Left renal cortex interstitium (tissue), 4 donors: ENCODE measurements around the gene CD5L. TPM values are rescaled to one million over a fixed set of nuclear protein-coding genes. Genes with fewer than 3 reads are reported as not detected.

ENCODE experiments used
- DNase-seq, 4 donors: peaks; one replicate each; pipeline ENCODE4 v3.0.0-alpha.2; 2013; ENCODE audit warnings: low read depth in 4 of 4, low spot score in 2 of 4, missing footprints in 1 of 4
- polyA plus RNA-seq, 4 donors: library from polyadenylated mRNA; unstranded; fragments of 120-200 nt; gene quantifications; one replicate each; pipeline ENCODE4 v1.2.1, GENCODE V29; 2013; ENCODE audit not compliant: insufficient read length in 4 of 4

The CD5L gene
- polyA plus RNA-seq = under 1 TPM in 1 of 4 donors, not detected in 3; 0.28 TPM

DNA sequence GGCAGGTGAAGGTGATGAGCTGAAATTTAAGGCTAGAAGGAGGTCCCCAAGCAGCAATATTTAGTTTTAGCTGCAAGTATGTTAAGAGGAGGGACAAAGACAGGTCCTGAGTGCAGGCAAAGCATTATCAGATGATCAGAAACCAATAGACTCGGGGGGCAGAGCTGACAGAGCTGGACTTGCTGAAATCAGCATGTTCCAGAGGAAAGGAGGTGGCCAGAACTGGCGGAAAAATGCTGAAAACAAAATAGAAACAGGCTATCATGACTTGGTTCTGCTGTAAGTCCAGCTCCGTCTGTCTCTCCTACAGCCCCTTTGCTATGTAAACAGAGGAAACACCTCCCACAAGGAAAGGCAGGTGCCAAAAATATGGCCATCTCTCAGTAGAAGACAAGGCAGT lies at the start of gene CD5L:
Gene CD5L (minus strand): TSS at position 101 of the 400 bp plus-strand sequence. CDS start 107 bp downstream, outside the sequence.
- no peak for DNase-seq

DNA sequence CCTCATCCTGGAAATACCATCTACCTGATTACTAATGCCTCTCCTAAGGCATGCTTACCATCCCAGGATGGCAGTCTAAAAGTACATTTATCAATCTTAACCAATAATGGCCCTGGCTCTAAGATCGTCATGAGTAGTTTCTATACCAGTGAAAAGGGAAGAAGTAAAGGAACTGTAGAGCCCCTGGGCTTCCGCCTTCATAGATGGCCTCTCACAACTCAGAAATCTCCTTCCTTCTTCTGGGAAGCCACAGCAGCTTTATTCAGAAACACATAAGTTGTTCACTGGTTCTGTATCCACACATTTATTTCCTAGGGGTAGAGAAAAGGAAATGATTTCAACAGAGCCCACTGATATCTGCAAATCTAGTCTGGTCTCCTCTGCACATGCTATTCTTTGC lies 41.0 kb upstream of the CD5L start:
- DNase-seq = no peak

DNA sequence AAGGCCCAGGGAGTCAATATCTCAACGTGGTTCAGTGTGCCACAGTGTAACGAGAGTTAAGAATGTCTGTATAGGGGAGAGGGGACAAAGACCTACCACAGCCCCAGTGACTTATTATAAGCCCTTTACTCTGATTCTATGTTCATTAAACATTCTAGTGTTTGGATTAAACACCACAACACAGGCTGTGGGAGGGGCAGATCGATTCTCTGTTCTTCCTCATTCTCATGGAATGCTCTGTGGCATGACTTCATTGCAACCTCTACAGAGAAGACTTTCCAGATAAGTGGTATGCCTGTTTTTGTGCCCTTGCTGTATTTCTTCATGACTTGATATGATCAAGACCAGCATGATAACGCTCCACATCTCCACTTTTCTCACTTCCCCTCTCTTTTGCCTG lies 39.0 kb upstream of the CD5L start:
- no peak for DNase-seq

DNA sequence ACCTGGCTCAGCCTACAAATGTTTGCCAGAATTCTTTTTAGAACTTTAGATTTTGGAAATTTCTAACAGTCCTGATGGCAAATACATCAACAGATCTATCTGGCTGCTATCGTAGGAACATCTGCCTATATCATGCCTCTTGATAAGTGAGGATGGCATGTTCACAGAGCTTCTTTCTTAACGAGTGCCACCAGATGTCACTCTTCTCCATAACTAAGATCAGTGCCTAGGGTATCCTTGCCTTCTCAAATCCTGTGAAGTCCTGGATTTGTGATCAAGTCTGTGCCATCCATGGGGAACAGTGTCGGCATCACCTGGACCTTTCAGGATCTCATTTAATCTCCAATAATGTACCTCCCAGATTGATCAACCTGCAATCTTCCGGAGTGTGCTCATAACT lies 36.5 kb upstream of the CD5L start:
- peak in 2 of 4 donors; percentile 8 to 9 for DNase-seq

DNA sequence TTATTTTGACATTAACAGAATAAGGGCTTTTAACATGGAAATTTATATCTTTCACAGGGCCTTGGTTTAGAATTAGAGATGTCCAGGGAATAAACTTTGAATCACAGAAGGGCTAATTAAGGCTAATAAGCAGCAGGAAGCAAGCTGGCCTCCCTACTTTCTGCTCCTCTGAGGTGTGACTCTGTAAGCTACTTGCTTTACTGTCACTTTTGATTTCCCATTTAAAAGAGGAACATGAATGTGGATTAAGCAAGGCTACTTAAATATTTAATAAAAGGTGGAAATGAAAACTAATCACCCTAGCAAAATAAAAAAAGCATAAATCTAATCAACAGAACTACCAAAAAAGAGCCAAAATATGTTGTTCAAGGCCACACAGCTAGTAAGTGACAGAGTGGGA lies 28.9 kb upstream of the CD5L start:
- no peak for DNase-seq

DNA sequence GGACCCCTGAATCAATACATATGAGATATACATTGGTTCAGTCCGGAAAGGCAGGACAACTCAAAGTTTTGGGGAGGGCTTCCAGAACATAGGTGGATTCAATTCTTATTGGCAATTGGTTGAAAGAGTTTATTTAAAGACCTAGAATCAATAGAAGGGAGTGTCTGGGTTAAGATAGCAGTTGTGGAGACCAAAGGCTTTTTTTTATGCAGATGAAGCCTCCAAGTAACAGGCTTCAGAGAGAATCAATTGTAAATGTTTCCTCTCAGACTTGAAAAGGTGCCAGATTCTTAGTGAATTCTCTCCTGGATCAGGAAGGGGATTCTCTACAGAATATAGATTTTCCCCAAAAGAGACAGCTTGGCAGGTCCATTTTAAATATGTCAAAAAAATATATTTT lies 27.0 kb upstream of the CD5L start:
- no peak for DNase-seq

DNA sequence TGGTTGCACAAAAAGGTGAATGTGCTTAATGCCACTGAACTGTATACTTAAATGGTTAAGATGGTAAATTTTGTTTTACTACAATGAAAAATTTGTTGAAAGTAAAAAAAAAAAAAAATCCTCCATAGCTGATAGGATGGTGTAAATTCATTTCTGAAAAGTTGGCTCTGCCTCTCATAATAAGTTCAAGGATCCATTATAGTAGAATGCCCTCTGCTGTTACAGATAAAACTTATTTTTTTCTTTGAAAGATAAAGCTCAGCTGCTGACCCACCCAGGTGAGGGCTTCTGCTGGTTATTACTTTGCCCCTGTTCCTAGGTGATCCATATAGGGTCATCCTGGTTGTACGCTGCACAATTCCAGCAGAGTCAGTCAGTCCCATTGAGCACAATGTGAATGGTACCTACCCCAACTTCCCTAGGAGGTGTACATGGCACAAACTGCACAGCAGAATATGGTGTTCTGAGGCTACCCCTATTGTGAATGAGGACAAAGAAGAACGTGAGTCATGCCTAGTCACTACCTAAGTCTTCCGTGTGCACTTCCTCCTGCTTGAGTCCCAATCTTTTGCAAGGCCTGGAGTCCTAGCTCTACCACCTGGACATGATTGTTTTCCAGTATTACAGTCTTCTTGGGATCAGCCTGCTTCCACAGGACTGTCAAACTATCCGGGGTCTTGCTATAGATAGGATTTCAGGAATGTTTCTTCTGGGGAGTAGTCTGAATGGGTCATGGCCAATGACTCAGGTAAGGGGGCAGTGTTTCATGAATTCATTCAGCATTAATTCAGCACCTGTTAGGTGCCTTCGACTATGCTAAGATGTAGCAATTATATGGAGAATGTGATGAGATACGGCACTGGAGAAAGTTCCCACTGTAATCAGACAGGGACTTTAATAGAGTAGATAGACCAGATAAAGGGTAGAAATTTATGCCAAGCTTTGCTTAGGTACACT lies 20.8 kb upstream of the CD5L start:
- no peak for DNase-seq

DNA sequence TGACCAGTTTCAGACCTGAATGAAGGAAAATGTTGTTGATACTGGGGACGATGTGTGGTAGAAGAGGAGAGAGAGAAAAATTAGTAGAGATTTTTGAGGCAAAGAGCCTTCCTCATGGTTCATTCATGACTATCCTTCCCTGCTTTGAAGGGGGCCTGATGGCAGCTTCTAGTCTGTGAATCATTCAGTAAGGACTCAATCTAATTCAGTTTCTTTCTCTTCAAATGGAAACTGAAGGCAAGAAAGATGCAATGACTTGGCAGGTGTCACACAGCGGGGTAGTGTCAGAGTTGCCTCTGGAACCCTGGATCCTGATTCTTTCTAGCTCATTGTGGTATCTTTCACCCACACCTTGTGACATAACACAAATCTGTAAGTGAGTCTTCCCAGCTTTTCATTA lies 14.9 kb upstream of the CD5L start:
- no peak for DNase-seq

DNA sequence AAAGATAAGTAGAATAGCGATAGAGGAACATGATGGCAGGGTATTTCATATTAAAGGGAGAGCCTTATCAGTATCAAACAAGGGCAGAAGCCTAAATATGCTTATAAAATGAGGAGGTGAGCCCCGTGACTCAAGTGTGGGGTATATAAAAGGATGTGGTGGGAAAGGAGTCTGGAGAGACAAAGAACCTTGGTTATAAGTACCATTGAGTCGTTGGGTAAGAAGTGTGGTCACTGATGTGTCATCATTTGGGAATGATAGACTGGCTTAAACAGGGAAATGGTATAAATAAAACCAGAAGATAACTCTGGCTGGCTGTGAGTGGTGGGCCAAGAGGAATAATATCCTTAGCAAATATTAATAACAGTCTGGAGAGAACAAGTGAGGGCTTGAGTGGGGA lies 10.9 kb upstream of the CD5L start:
- DNase-seq = no peak

DNA sequence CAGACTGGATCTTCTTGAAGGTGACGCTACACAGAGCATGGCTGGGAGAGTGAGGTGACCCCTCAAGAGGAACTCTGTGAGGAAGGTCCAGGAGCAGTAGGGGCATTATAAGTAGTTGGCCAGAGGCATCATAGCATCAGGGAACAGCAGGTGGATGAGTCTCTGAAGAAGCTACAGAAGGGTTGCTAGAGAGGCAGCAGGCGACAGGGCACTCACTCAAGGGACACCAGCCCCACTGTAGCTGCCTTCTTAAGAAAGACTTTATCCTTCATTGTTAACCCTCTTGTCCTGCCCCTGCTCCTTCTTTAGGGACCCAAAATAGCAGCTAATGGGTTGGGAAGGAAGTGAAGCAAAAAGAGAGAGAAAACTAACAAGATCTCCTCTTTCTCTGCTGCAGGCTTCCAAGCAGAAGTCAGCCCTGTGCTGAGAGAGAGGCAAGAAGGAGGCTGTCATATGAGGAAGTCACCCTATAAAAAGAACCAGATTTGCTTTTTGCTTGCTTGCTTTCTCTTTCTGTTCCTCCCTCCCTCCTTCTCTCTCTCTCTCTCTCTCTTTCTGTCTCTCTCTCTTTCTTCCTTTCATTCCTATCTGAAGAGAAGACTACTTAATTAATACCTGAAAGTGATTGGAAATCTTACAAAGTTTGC lies 7.7 kb upstream of the CD5L start:
- no peak for DNase-seq

DNA sequence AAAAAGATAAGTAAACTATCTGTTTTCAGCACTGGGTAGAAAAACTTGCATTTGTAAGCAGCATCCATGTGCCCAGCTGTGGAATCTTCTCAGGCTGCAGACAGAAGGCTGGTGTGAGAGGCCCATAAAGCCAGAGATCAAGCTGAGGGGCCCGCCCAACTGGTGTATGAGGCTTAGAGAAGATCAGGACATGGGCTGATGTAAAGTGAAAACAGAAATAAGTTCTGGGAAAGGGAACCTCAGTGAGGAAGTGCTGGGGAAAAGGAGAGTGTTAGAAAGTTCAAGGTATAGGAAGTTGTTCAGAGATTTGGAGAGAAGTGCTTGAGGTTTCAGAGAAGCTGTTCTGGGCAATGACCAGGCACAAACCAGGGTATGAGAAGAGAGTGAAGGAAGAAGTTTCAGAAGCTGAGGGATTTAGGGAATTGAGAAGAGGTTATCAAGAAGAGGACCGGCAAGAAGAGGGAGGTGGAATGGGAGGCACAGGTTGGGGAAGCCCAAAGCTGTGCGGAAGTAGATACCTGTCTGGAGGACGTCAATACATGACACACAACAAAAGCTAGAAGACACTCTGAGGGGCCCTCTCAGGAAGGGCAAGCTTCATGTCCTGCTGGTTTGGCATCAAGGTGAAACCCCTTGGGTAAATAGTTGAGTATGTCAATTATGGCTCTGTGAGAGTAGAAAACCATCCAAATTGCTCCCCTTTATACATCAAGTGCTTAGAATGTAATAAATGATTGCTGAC lies 2.7 kb upstream of the CD5L start:
- DNase-seq = no peak

DNA sequence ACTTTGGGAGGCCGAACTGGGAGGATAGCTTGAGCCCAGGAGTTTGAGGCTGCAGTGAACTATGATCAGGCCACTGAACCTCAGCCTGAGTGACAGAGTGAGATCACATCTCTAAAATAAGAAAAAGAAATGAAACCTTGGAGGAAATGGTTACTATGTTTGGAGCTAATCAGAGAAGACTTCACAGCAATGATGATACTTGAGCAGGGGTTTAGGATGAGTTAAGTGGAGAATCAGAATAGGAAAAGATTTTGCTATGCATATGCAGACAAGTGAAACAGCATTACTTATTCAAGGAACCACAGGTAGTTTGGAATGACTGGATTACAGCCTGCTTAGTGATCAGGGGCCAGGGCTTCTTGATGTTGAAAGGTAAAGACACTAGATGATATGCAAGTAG lies 1.3 kb upstream of the CD5L start:
- no peak for DNase-seq

DNA sequence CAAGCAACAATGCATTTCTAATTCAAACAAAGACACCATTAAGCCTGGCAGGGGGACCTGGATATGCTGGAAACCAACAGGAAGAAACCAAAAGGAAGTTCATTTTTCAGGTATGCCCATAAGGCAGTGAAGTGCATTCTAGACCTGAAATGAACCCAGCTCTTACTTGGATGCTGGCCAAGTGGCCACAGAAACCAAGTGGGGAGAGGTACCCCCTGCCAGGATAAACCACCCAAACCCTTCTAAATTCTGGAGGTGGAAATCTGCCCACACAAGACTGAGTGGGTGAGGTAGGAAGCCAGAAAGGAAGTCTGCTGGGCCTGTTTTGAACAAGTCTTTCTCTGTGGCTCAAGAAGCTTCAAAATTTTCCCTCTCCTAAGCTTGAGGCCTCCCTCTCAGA lies 2.6 kb downstream of the CD5L start:
- no peak for DNase-seq

DNA sequence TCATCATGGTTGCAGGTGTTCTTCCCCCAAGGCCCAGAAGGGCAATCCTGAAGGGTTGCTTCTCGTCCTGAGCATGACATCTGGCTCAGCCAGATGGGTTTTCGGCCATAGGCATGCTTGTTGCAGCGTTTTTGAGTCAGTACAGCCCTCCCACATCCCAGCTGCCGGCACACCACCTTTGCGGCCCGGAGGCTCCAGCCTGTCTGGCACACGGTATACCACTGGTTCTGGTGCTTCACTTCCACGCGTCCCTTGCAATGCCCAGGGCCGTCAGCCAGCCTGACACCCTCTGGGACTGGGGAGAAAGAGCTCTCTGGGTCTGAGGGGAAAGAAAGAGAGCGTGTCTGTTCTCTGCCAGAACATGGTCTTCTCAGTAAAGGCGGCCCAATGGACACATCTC lies 7.2 kb downstream of the CD5L start:
- no peak for DNase-seq

DNA sequence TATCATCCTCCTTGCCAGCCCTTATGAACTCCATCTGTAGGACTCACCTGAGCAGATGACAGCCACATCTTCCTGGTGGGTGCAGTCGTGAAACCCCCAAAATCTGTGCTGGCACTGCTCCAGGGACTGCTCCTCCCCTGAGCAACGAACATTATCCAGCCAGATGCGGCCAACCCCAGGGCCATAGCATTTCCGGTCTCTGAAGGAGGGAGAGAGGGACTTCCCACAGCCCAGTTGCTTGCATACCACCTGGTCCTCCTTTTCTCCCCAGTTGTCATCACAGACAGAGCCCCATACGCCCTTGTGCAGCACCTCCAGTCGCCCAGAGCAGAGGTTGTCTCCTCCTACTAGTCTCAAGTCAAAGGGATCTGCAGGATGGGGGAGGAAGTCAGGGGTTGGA lies 8.5 kb downstream of the CD5L start:
- no peak for DNase-seq

DNA sequence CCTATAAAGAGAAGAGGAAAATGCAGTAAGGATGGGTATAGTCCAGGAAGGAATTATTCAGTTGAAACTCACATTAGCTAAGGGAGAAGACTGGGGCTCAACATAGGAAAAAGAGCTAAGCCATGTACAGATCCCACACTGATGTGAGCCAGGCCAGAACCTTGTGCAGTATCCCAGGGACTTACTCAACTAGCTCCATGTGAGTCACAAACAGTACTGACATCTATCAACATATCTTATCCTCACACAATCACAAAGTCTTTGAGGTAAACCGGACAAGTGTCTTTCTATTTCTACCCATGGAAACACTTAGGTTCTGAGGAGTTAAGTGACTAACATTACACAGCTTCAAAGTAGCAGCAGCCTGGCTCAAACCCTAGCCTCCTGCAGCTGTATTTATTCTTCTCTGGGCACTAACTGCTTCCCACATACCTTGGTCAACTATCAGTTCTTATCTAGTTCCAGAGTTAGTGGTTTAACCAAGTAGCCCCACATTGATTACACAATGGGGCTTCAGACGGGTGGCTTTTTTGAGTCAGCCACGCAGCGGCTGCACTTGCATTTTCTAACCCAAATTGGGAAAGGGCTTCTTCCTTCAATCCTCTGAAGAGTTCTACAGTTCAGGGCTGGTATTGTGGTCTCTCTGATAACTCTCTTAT lies 9.5 kb downstream of the CD5L start:
- no peak for DNase-seq

DNA sequence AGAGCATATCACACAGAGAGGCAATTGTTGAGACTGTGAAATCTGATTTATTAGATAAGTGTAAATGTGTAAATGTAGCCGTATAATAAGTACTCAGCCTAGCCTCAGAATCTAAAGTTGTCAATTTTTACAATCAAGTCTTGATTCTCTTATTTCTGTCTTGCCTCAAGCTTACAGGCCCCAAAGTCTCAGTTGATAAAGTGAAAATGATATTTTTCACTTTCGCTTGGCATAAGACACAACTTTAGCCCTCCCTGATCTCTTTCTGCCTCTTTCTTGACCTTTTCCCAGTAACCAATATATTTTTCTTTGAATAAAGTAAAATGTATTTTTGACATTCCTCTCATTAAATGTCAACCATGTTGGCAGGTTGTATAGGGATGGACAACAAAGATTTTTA lies 10.7 kb downstream of the CD5L start:
- DNase-seq = no peak

DNA sequence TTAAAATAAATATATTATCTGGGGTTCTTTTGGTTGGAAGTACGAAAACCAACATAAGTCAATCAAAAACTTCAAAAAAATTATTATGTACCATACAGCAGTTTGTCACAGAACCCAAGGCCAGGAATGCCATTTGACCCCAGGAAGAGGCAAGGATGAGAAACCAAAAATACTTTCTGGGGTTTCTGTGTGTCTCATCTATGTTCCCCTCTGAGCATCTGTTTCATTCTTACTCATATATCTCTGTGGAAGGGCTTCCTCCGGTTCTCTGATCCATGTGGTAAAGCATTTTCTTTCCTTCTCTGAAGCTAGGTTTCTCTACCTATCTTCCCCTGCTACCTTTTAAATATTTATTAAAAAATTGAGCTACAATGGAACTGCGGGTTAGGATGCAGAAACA lies 11.9 kb downstream of the CD5L start:
- no peak for DNase-seq

DNA sequence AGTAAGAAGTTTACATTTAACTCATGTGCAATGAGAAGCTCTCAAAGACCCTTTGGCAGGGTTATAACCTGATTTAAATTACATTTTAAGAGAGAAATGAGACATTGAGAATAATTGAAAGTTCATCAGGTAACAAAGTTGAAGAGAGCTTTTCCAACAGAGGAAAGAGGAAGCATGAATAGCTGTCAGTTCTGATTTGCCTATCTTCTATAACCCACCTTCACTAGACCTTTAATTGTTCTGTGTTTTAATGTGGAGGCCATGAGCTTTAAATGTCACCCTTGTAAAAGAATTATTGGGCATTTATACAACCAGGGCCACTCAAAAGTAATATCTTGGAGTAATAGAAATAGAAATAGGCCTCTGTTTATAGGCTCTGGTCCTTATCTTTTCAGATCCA lies 12.4 kb downstream of the CD5L start:
- no peak for DNase-seq

DNA sequence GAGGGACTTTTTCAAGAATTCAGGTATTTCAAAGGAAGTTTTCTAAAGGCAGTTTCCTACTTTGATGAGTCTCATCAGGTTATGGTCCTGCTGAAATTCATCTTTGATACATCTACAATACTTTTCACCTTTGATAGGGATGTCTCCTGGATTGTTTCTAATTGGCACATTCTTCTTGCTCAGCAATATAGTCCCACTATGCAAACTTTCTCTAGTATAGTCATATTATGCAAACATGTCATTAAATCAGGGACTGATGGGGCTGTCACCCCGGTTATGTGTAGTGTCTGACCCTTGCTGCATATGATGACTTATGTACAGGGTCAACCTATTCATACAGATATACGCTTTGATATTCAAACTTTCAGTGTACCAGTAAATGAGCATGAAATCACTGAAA lies 21.3 kb downstream of the CD5L start:
- no peak for DNase-seq

DNA sequence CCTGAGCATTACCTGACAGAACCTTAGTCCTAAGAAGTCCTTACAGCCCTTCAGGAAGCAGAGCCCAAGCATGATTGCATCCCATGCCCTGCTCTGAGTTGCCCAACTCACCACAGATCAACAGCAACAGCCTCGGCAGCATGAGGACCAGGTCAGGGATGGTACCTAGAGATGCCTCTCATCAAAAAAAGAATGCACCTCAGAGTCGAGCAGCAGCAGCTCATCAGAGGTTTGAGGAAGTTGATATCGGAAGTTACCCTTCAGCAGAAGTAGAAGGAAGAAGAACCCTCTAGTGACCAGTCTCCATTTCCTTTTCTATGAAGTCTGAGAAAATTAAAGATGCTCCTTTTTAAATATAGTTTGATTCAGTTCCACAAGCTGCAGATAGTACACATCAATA lies 21.7 kb downstream of the CD5L start, which contains the start of gene FCRL1:
Gene FCRL1 (minus strand): TSS at position 225 of the 400 bp plus-strand sequence. CDS start 83 bp downstream, at position 142.
- DNase-seq = no peak
